PC-9 (cell line): ENCODE measurements around the gene SLMAP. TPM values are rescaled to one million over a fixed set of nuclear protein-coding genes. Genes with fewer than 3 reads are reported as not detected.

Source experiments
- BruUV-seq: library from RNA; stranded (reverse); fragments of 400-500 nt; replicated peaks from 2 replicates; lab custom pipeline; 2021; lab: Mats Ljungman, UMichigan
- CTCF ChIA-PET: fragments of 300-600 bp; sonication (Branson Sonifier 250); formaldehyde crosslinking; loops from one replicate; lab custom pipeline; 2022; ENCODE audit warnings: antibody characterized with exemption; lab: Charles Lee
- POLR2A ChIA-PET: fragments of 300-600 bp; sonication (Branson Sonifier 250); formaldehyde crosslinking; loops from one replicate; lab custom pipeline; 2022; ENCODE audit warnings: antibody characterized with exemption; ENCODE audit not compliant: unreplicated experiment; lab: Charles Lee
- DNase-seq, 2 experiments: peaks; one replicate each; pipeline versions ENCODE4 v3.0.0 to v3.0.0-alpha.2; 2015 to 2022; ENCODE audit warnings: mixed read lengths in 1 of 2
- H2AFZ ChIP-seq: fragments of 200-600 bp; sonication (generic); 2 replicates; pipeline ENCODE4 v1.8.1; 2017; ENCODE audit warnings: antibody characterized with exemption
- H3F3A ChIP-seq: fragments of 200-600 bp; sonication (generic); 2 replicates; pipeline ENCODE4 v1.8.1; 2017; ENCODE audit warnings: antibody characterized with exemption, mild to moderate bottlenecking, low read depth; ENCODE audit not compliant: insufficient read depth
- H3K27ac ChIP-seq: fragments of 200-600 bp; sonication (generic); 2 replicates; pipeline ENCODE4 v1.6.1; 2016; ENCODE audit warnings: mixed run types
- H3K27me3 ChIP-seq: fragments of 200-600 bp; sonication (generic); 2 replicates; pipeline ENCODE4 v1.6.1; 2016; ENCODE audit warnings: low read depth, mixed run types; ENCODE audit not compliant: insufficient read depth
- H3K36me3 ChIP-seq: fragments of 200-600 bp; sonication (generic); 2 replicates; pipeline ENCODE4 v1.6.1; 2016; ENCODE audit warnings: low read depth, mixed run types
- H3K4me1 ChIP-seq: fragments of 200-600 bp; sonication (generic); replicated peaks from 2 replicates; pipeline ENCODE4 v1.6.1; 2016; ENCODE audit warnings: mixed run types; ENCODE audit not compliant: insufficient read depth
- H3K4me2 ChIP-seq: fragments of 200-600 bp; sonication (generic); 2 replicates; pipeline ENCODE4 v1.6.1; 2017; ENCODE audit warnings: mixed run types
- H3K4me3 ChIP-seq: fragments of 200-600 bp; sonication (generic); 2 replicates; pipeline ENCODE4 v1.6.1; 2016; ENCODE audit warnings: mixed run types
- H3K79me2 ChIP-seq: fragments of 200-600 bp; sonication (generic); 2 replicates; pipeline ENCODE4 v1.6.1; 2017; ENCODE audit warnings: low read depth, mixed run types
- H3K9me2 ChIP-seq: fragments of 200-600 bp; sonication (generic); 2 replicates; pipeline ENCODE4 v1.8.1; 2017; ENCODE audit warnings: mild to moderate bottlenecking; ENCODE audit not compliant: insufficient read depth
- H3K9me3 ChIP-seq: fragments of 200-600 bp; sonication (generic); 2 replicates; pipeline ENCODE4 v1.8.1; 2016; ENCODE audit warnings: low read depth; ENCODE audit not compliant: insufficient read depth
- H4K20me1 ChIP-seq: fragments of 200-600 bp; sonication (generic); 2 replicates; pipeline ENCODE4 v1.8.1; 2017; ENCODE audit not compliant: insufficient read depth
- CTCF ChIP-seq: fragments of 200-600 bp; sonication (generic); conservative IDR thresholded peaks from 2 replicates; pipeline ENCODE4 v1.6.1; 2017; ENCODE audit warnings: mixed run types, antibody characterized with exemption, mild to moderate bottlenecking, moderate library complexity
- EZH2 ChIP-seq: fragments of 200-600 bp; sonication (generic); IDR thresholded peaks from 2 replicates; pipeline ENCODE4 v1.8.0; 2017; ENCODE audit warnings: antibody characterized with exemption, low read depth
- intact Hi-C: fragments of 100-400 bp; cut with micrococcal nuclease; formaldehyde crosslinking; loops from one replicate; pipeline ENCODE4 v1.10.0; 2022; ENCODE audit not compliant: unreplicated experiment
- total RNA-seq: library from RNA; stranded (reverse); gene quantifications from 2 replicates; pipeline ENCODE4 v1.2.3, GENCODE V29; 2021

SLMAP gene
- total RNA-seq, 1 experiment from 2014 or later: 119 TPM

- no peak for TF ChIP-seq CTCF
- no peak for TF ChIP-seq EZH2
- Histone ChIP-seq H3K4me3 (peak overlapping the region; percentile 74), H3K36me3 (peaks cover 9% of the 10 kb centered on the region; the same call in 1 of the 2 replicates), H3K27me3 (no peaks in the 10 kb centered on the region), H2AFZ (no peak overlapping the region), H3K9me3 (no peaks in the 10 kb centered on the region), H3F3A (peaks cover 15% of the 10 kb centered on the region; the same call in 1 of the 2 replicates), H3K4me2 (peak overlapping the region; percentile 96), H3K27ac (peak overlapping the region; percentile 95; the same call in 1 of the 2 replicates), H4K20me1 (peaks cover 21% of the 10 kb centered on the region), H3K4me1 (peaks cover 28% of the 10 kb centered on the region), H3K9me2 (no peaks in the 10 kb centered on the region), H3K79me2 (peaks cover 83% of the 10 kb centered on the region)
- peak in 1 of 2 experiments; percentile 40 for DNase-seq
- intact Hi-C loops: loop anchor here (5.0 to 10.0 kb wide), 3 partner anchors 69 to 586 kb away; no protein-coding TSS in a partner anchor
- ChIA-PET POLR2A (interaction anchor here (0.5 to 1.0 kb wide), 5 partner anchors 10 to 162 kb away, joined by 5 to 22 read pairs (median 9); partner anchors contain the start of gene ARF4), CTCF (interaction anchor here (0.5 to 0.8 kb wide), 3 partner anchors 25 to 284 kb away, joined by 3 to 9 read pairs (median 4); no protein-coding TSS in a partner anchor)
- BruUV-seq: no TSS peak
Measured at GRCh38 chr3:57758686-57759085, 2.6 kb downstream of the SLMAP start.

- BruUV-seq: no TSS peak
- Histone ChIP-seq H2AFZ (no peak overlapping the region), H3K9me2 (no peaks in the 10 kb centered on the region), H3K27me3 (no peaks in the 10 kb centered on the region), H3K79me2 (peaks cover 95% of the 10 kb centered on the region), H3K36me3 (peaks cover 14% of the 10 kb centered on the region), H3K4me2 (peak overlapping the region; percentile 26), H3K27ac (no peak overlapping the region; the same call in 1 of the 2 replicates), H3K4me1 (peaks cover 12% of the 10 kb centered on the region), H3K9me3 (no peaks in the 10 kb centered on the region), H3F3A (no peaks in the 10 kb centered on the region), H4K20me1 (peaks cover 18% of the 10 kb centered on the region), H3K4me3 (no peak overlapping the region)
- ChIA-PET CTCF (no interaction called here), POLR2A (interaction anchor here (0.5 kb wide), 1 partner anchor 9 kb away, joined by 3 read pairs; no protein-coding TSS in a partner anchor)
- no peak for TF ChIP-seq EZH2
- intact Hi-C loops: no loop called here
- no peak for DNase-seq
Measured at GRCh38 chr3:57764794-57765193, 8.7 kb downstream of the SLMAP start.

- ChIA-PET CTCF (no interaction called here), POLR2A (interaction anchor here (0.6 kb wide), 1 partner anchor 773 kb away, joined by 19 read pairs; no protein-coding TSS in a partner anchor)
- H3F3A ChIP-seq: no peaks in the 10 kb centered on the region
- H3K9me2 ChIP-seq: no peaks in the 10 kb centered on the region
- intact Hi-C loops: no loop called here
- peaks cover 8% of the 10 kb centered on the region for H3K36me3 ChIP-seq
- H4K20me1 ChIP-seq: peaks cover 18% of the 10 kb centered on the region
- H3K79me2 ChIP-seq: peaks cover 97% of the 10 kb centered on the region
- no peak for DNase-seq
- H3K4me3 ChIP-seq: no peak overlapping the region
- BruUV-seq: no TSS peak
- no peaks in the 10 kb centered on the region for H3K27me3 ChIP-seq
- TF ChIP-seq CTCF (no peak), EZH2 (no peak)
- H3K4me1 ChIP-seq: 0 out of 2 replicates have a peak, but pooled peaks cover 5% of the 10 kb centered on the region
- no peaks in the 10 kb centered on the region for H3K9me3 ChIP-seq
- H2AFZ ChIP-seq: no peak overlapping the region
- H3K27ac ChIP-seq: no peak overlapping the region
- no peak overlapping the region for H3K4me2 ChIP-seq
Measured at GRCh38 chr3:57768595-57768994, 12.5 kb downstream of the SLMAP start.
